Tibial artery (tissue), 4 donors: Measurements from ENCODE around the gene ADGRA3.

ENCODE experiments used
- DNase-seq, 2 donors: peaks; one replicate each; pipeline ENCODE4 v3.0.0-alpha.2; 2019
- H3K27ac ChIP-seq, 2 donors: fragments of 200-600 bp; sonication (generic) in 1 of 2; 1 replicate in 1 of 2; 2 replicates in 1 of 2; pipeline ENCODE4 v1.5.1; 2018 to 2019; ENCODE audit warnings: mild to moderate bottlenecking in 1 of 2
- H3K27me3 ChIP-seq, 2 donors: fragments of 200-600 bp; sonication (generic) in 1 of 2; one replicate each; pipeline versions ENCODE4 v1.5.1 to v1.6.0; 2016 to 2019
- H3K36me3 ChIP-seq, 3 donors: fragments of 200-600 bp; sonication (generic) in 2 of 3; one replicate each; pipeline ENCODE4 v1.5.1; 2016 to 2019; ENCODE audit warnings: mild to moderate bottlenecking in 2 of 3
- H3K4me1 ChIP-seq, 4 donors: fragments of 200-600 bp; sonication (generic) in 2 of 4; 1 replicate in 3 of 4; 2 replicates in 1 of 4; pipeline ENCODE4 v1.5.1; 2016 to 2019
- H3K4me3 ChIP-seq, 2 donors: fragments of 200-600 bp; sonication (generic) in 1 of 2; 1 replicate in 1 of 2; 2 replicates in 1 of 2; pipeline ENCODE4 v1.5.1; 2018 to 2019; ENCODE audit warnings: mild to moderate bottlenecking in 2 of 2
- H3K9me3 ChIP-seq, 3 donors: fragments of 200-600 bp; sonication (generic) in 1 of 3; one replicate each; pipeline ENCODE4 v1.5.1; 2016 to 2019
- CTCF ChIP-seq, 2 experiments: fragments of 200-600 bp in 1 of 2; fragments of 450-650 bp in 1 of 2; IDR thresholded peaks; one replicate each; pipeline ENCODE4 v1.5.1; 2017 to 2019; ENCODE audit warnings: antibody characterized with exemption in 2 of 2, mild to moderate bottlenecking in 1 of 2, moderate library complexity in 1 of 2
- intact Hi-C: fragments of 100-400 bp; cut with DNase I; formaldehyde crosslinking; loops from one replicate; pipeline ENCODE4 v1.15.0; 2023; ENCODE audit warnings: low total_unique reads

ADGRA3 gene

GRCh38 chr4:22417408-22417807 is 98.5 kb downstream of the ADGRA3 start:
- H3K36me3 ChIP-seq, result peaks cover 0 to 27% (median 0%) of the 10 kb centered on the region in 3 donors
- no peak for DNase-seq
- H3K4me1 ChIP-seq, result peaks cover 0 to 12% (median 3%) of the 10 kb centered on the region in 4 donors
- no peak overlapping the region for H3K4me3 ChIP-seq
- no peak for TF ChIP-seq CTCF (IDR thresholded peaks at IDR 0.05)
- H3K27ac ChIP-seq, result no peak overlapping the region
- H3K27me3 ChIP-seq, result no peaks in the 10 kb centered on the region
- intact Hi-C loops, result loop anchor here (10.0 kb wide), 1 partner anchor 187 kb away; no protein-coding TSS in a partner anchor
- H3K9me3 ChIP-seq, result no peaks in the 10 kb centered on the region

- intact Hi-C loops, result loop anchor here (10.0 kb wide), 1 partner anchor 188 kb away; no protein-coding TSS in a partner anchor
- no peak for TF ChIP-seq CTCF (IDR thresholded peaks at IDR 0.05)
- Histone ChIP-seq H3K9me3 (no peaks in the 10 kb centered on the region), H3K27ac (no peak overlapping the region), H3K4me3 (no peak overlapping the region), H3K4me1 (peaks cover 0 to 12% (median 3%) of the 10 kb centered on the region in 4 donors), H3K27me3 (no peaks in the 10 kb centered on the region), H3K36me3 (peaks cover 0 to 27% (median 0%) of the 10 kb centered on the region in 3 donors)
- no peak for DNase-seq
Measured at GRCh38 chr4:22416403-22416802, 99.5 kb downstream of the ADGRA3 start.

GRCh38 chr4:22414833-22415232 is 101.0 kb downstream of the ADGRA3 start:
- intact Hi-C loops, result loop anchor here (10.0 kb wide), 1 partner anchor 190 kb away; no protein-coding TSS in a partner anchor

GRCh38 chr4:22413471-22413870 is 102.4 kb downstream of the ADGRA3 start:
- intact Hi-C loops, result loop anchor here (2.0 to 10.0 kb wide), 2 partner anchors 191 to 279 kb away; partner anchors contain the start of gene GBA3
- TF ChIP-seq CTCF (IDR thresholded peaks at IDR 0.05), result no peak
- no peak for DNase-seq
- no peaks in the 10 kb centered on the region for H3K27me3 ChIP-seq
- no peak overlapping the region for H3K4me3 ChIP-seq
- H3K4me1 ChIP-seq, result peaks cover 0 to 12% (median 3%) of the 10 kb centered on the region in 4 donors
- H3K27ac ChIP-seq, result no peak overlapping the region
- H3K36me3 ChIP-seq, result peaks cover 0 to 8% (median 0%) of the 10 kb centered on the region in 3 donors
- H3K9me3 ChIP-seq, result no peaks in the 10 kb centered on the region

More at GRCh38 chr4:22414833-22415232, 101.0 kb downstream of the ADGRA3 start:
- Histone ChIP-seq H3K9me3 (no peaks in the 10 kb centered on the region), H3K27me3 (no peaks in the 10 kb centered on the region), H3K27ac (no peak overlapping the region), H3K36me3 (peaks cover 0 to 16% (median 0%) of the 10 kb centered on the region in 3 donors), H3K4me1 (peaks cover 0 to 12% (median 3%) of the 10 kb centered on the region in 4 donors), H3K4me3 (no peak overlapping the region)
- DNase-seq, result no peak
- no peak for TF ChIP-seq CTCF (IDR thresholded peaks at IDR 0.05)

GRCh38 chr4:22412013-22412412 is 103.9 kb downstream of the ADGRA3 start:
- intact Hi-C loops, result loop anchor here (2.0 to 10.0 kb wide), 2 partner anchors 193 to 281 kb away; partner anchors contain the start of gene GBA3
- no peak for TF ChIP-seq CTCF (IDR thresholded peaks at IDR 0.05)

More at GRCh38 chr4:22412013-22412412, 103.9 kb downstream of the ADGRA3 start:
- Histone ChIP-seq H3K36me3 (peaks cover 0 to 5% (median 0%) of the 10 kb centered on the region in 3 donors), H3K9me3 (no peaks in the 10 kb centered on the region), H3K27ac (no peak overlapping the region), H3K4me1 (peaks cover 0 to 10% (median 3%) of the 10 kb centered on the region in 4 donors), H3K27me3 (no peaks in the 10 kb centered on the region), H3K4me3 (no peak overlapping the region)
- no peak for DNase-seq
